K562 (cell line): ENCODE results near the gene PRPF8. TPM values are rescaled to one million over a fixed set of nuclear protein-coding genes. Genes with fewer than 3 reads are reported as not detected.

Source experiments
- CHD2 ChIP-seq: IDR thresholded peaks from 2 replicates; pipeline ENCODE4 v1.6.1; 2011; ENCODE audit warnings: low read depth, low read length
- E2F6 ChIP-seq, 2 experiments: IDR thresholded peaks; 2 replicates each; pipeline ENCODE4 v1.6.1; 2011; ENCODE audit warnings: borderline replicate concordance in 1 of 2, control low read depth in 1 of 2, low read depth in 1 of 2, low read length in 1 of 2, mild to moderate bottlenecking in 1 of 2, mixed read lengths in 1 of 2, moderate library complexity in 1 of 2; ENCODE audit not compliant: insufficient read depth in 1 of 2, insufficient read length in 1 of 2, poor library complexity in 1 of 2, severe bottlenecking in 1 of 2; ENCODE audit errors: extremely low read depth in 1 of 2
- MYC ChIP-seq, 2 experiments: fragments of 250-450 bp in 1 of 2; sonication (Bioruptor Pico) in 1 of 2; IDR thresholded peaks; 2 replicates each; pipeline versions ENCODE4 v1.5.1 to v1.6.1; 2012 to 2021; ENCODE audit warnings: low read depth in 2 of 2, borderline replicate concordance in 1 of 2, improper control_type of control experiment in 1 of 2, low read length in 1 of 2, mild to moderate bottlenecking in 1 of 2, moderate library complexity in 1 of 2
- PHB2 ChIP-seq: fragments of 450-650 bp; IDR thresholded peaks from 2 replicates; pipeline ENCODE4 v1.6.1; 2017; ENCODE audit warnings: low read depth
- RAD51 ChIP-seq: fragments of 450-650 bp; IDR thresholded peaks from 2 replicates; pipeline ENCODE4 v1.7.1; 2016; ENCODE audit warnings: low read depth, mild to moderate bottlenecking, borderline replicate concordance
- SMAD4 ChIP-seq: fragments of 250-450 bp; sonication (Bioruptor Pico); conservative IDR thresholded peaks from 2 replicates; pipeline ENCODE4 v1.8.0; 2021; ENCODE audit warnings: inconsistent platforms, mild to moderate bottlenecking, moderate library complexity
- SP2 ChIP-seq: IDR thresholded peaks from 2 replicates; pipeline ENCODE4 v1.6.1; 2011; ENCODE audit warnings: mild to moderate bottlenecking, low read depth, low read length, moderate library complexity; ENCODE audit not compliant: poor library complexity, severe bottlenecking; ENCODE audit errors: extremely low read depth
- ZNF41 ChIP-seq: fragments of 250-450 bp; sonication (Bioruptor Pico); conservative IDR thresholded peaks from 2 replicates; pipeline ENCODE4 v1.4.0; 2020; ENCODE audit warnings: mild to moderate bottlenecking
- polyA plus RNA-seq, 8 experiments: library from polyadenylated mRNA; depleted of rRNA in 4 of 8; stranded (reverse) in 5 of 8; unstranded in 3 of 8; fragments of >200 nt; fragmentation: Nextera tagmentation in 2 of 8; fragmentation: Illumina TruSeq in 1 of 8; extraction: Ambion mirVana in 2 of 8; extraction: Trizol in 1 of 8; gene quantifications; 2 replicates each; pipeline versions ENCODE4 v1.2.1 to v1.2.3, GENCODE V29; 2011 to 2014; ENCODE audit warnings: inconsistent platforms in 1 of 8, missing spikeins in 1 of 8
- total RNA-seq, 7 experiments: library from RNA; depleted of rRNA in 6 of 7; stranded (reverse); fragments of >200 nt in 6 of 7; fragmentation: Illumina TruSeq in 2 of 7; extraction: Trizol in 2 of 7; gene quantifications; 2 replicates each; pipeline versions ENCODE4 v1.2.1 to v1.2.3, GENCODE V29; 2011 to 2021; ENCODE audit warnings: low replicate concordance in 1 of 7
- TF ChIP-seq, protein P1 (sequence below), 2 experiments: fragments of 450-650 bp; conservative IDR thresholded peaks; 2 replicates each; pipeline ENCODE4 v1.6.1; 2017; ENCODE audit warnings: mild to moderate bottlenecking in 2 of 2, moderate library complexity in 2 of 2
- TF ChIP-seq, protein P2 (sequence below): fragments of 450-650 bp; formaldehyde crosslinking; IDR thresholded peaks from 2 replicates; pipeline ENCODE4 v1.4.0; 2022; ENCODE audit warnings: missing genetic modification characterization

The PRPF8 gene
- total and polyA plus RNA-seq, 9 of the 15 experiments (the other 6 are each of a cell fraction or from before 2014, with no cell fraction given): 64.3 to 294 (median 85.9) TPM

GRCh38 chr17:1627982-1628855 is 56.4 kb downstream of the PRPF8 start, which contains the start of gene SLC43A2 (continued):
- TF ChIP-seq, protein P1, sequence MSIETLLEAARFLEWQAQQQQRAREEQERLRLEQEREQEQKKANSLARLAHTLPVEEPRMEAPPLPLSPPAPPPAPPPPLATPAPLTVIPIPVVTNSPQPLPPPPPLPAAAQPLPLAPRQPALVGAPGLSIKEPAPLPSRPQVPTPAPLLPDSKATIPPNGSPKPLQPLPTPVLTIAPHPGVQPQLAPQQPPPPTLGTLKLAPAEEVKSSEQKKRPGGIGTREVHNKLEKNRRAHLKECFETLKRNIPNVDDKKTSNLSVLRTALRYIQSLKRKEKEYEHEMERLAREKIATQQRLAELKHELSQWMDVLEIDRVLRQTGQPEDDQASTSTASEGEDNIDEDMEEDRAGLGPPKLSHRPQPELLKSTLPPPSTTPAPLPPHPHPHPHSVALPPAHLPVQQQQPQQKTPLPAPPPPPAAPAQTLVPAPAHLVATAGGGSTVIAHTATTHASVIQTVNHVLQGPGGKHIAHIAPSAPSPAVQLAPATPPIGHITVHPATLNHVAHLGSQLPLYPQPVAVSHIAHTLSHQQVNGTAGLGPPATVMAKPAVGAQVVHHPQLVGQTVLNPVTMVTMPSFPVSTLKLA (conservative IDR thresholded peaks at IDR 0.05): peak; percentile 78 to 86
- TF ChIP-seq, protein P2, sequence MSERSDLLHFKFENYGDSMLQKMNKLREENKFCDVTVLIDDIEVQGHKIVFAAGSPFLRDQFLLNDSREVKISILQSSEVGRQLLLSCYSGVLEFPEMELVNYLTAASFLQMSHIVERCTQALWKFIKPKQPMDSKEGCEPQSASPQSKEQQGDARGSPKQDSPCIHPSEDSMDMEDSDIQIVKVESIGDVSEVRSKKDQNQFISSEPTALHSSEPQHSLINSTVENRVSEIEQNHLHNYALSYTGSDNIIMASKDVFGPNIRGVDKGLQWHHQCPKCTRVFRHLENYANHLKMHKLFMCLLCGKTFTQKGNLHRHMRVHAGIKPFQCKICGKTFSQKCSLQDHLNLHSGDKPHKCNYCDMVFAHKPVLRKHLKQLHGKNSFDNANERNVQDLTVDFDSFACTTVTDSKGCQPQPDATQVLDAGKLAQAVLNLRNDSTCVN (CRISPR knock-in tag): 0 out of 2 replicates have a peak, but pooled peaks have one; percentile 18
- TF ChIP-seq SP2 (peak; percentile 29), SMAD4 (no peak), MYC (IDR thresholded peaks at IDR 0.05; ENCODE audit: low read depth, low read length) (peak; percentile 15; the same call in 1 of the 2 replicates), MYC (CRISPR knock-in tag; IDR thresholded peaks at IDR 0.05; ENCODE audit: borderline replicate concordance, low read depth) (no peak), ZNF41 (CRISPR knock-in tag) (no peak), RAD51 (no peak), CHD2 (peak; percentile 38; the same call in 1 of the 2 replicates), PHB2 (no peak), E2F6 (IDR thresholded peaks at IDR 0.05; ENCODE audit: borderline replicate concordance in 1 of 2, extremely low read depth in 1 of 2, insufficient read depth in 1 of 2, insufficient read length in 1 of 2, low read depth in 1 of 2, low read length in 1 of 2, poor library complexity in 1 of 2, severe bottlenecking in 1 of 2) (peak; percentile 69 to 78)
